NB4 (cell line): ENCODE measurements around the gene ATOSB.

Experiments used
- CTCF ChIP-seq: IDR thresholded peaks from one replicate; pipeline ENCODE4 v1.5.1; 2012; ENCODE audit warnings: low read depth, low read length
- MAX ChIP-seq: IDR thresholded peaks from 2 replicates; pipeline ENCODE4 v1.6.1; 2011; ENCODE audit warnings: low read depth, low read length

- TF ChIP-seq CTCF = no peak
- no peak for TF ChIP-seq MAX
These were observed 26.4 kb upstream of the ATOSB start for GRCh38 chr9:35142037-35142436.
